Islet of Langerhans (tissue), 1 donor: Measurements from ENCODE around the gene REM2.
"Not testable (repeated sequence)": the region's sequence is repeated elsewhere in the genome, so short reads cannot be mapped to it uniquely, and the experiment has no call there.

Experiments
- FAIRE-seq: peaks from one replicate; lab custom pipeline; 2011; peaks lifted over from hg19 to GRCh38; lab: Jason Lieb, UNC

REM2 gene

DNA sequence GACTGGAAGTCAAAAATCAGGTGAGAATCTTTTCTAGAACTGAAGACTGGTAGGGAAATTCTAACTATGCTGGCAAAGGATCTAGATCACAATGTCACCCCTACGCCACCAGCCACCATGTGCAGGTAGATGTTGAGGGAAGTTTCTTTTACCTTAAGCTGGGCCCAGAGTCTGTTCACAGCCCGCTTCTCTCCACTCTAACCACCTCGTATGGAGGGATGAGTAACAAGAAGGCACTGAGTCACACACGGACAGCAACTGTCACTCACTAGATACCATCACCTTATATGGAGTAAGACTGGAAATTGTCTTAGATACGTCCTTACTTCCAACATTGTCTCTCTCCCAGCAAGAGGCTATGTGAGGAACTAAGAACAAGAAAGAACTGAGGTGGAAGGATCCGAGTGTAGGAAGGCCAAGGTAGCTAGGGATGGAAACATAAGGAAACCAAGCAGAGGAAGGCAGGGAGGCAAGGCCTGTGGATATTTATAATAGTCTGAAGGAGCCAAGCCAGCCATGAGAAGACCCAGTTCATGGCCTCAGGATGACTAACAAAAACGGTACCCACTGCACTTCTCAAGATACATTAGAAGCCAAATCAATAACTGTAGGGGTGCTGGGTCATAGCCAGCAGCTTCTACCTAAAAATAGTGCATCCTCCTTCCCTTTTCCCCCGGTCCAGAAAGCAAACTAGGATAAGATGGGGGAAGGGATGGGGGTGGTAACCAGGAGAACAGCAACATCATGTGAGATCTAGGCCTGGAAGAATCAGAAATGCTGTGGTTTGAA lies 15.5 kb downstream of the REM2 start:
- no peak for FAIRE-seq

DNA sequence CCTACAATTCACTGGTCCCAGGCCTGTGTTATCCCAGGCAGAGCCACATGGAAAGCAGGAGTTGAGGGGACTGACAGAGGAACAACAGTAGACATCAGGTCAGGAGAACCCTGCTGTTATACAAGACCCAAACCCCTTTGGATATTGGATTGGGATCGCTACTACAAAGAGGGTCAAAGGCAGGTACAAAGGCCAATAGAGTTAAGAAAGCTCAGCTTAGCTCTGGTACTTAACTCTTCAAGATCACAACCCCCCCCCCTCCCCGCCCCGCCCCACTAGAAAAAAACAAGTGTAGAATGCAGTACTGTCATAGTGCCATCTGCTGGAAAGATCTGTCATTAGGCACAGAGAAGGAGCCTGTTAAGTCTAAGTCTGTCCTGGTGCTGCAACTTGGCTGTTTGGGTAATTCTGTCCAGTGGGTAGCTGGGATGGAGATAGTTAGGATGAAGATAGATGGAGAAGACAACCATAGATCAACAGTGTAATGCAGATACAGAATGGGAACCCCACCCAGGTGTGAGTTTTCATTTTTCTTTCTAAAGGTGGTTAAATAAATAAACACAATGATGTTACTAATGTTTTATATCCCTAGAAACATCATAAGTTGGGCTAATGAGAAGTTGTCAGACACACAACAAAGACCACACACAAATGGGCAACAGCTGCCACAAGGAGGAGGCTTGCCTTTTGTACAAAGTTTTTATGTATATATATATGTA lies 17.2 kb downstream of the REM2 start:
- FAIRE-seq = no peak

- FAIRE-seq = no peak
These were observed 18.8 kb downstream of the REM2 start for GRCh38 chr14:22901799-22902198.

- no peak for FAIRE-seq
These were observed 20.7 kb downstream of the REM2 start for GRCh38 chr14:22903742-22904087.

DNA sequence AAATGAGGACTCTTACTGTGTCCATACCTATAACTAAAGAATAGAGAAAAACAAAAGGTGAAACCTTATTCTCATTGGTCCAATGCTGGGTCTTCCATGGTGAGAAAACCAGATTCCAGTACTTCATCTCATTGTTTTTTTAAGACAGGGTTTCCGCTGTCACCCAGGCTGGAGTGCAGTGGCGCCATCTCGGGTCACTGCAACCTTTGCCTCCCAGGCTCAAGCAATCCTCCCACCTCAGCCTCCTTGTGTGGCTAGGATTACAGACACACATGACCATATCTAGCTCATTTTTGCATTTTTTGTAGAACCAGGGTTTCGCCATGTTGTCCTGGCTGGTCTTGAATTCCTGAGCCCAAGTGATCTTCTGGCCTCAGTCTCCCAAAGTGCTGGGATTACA lies 22.6 kb downstream of the REM2 start:
- FAIRE-seq = no peak

DNA sequence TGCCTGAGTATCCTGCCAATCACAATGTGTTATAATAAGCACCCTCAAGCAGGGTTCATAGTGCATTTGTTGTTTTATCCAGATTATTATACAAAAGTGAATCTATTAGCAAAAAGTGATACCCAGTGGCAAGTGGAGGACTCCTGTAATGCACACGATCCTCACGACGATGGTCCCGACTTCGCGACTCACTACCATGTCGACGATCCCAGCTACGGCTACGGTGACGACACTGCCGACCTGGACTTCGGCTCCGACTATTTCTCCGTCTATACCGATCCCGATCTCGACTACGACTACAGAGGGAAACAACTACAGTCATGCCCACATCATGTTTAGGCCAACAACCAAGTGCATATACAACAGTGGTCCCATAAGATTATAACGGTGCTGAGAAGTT lies 23.1 kb downstream of the REM2 start:
- FAIRE-seq = no peak

DNA sequence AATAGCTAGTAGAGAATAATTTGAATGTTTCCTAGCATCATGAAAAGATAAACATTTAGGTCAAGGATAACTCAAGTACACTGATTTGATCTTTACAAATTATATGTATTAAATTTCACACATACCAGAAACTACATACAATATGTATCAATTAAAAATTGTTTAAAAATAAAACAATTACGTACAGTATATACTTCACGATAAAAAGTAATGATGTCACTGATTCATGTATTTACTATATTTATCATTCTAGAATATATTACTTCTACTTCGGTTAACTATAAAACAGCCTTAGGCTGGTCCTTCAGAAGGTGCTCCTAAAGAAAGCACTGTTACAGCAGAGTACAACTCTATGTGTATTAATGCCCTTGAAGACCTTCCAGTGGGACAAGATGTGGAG lies 24.4 kb downstream of the REM2 start:
- FAIRE-seq = no peak

DNA sequence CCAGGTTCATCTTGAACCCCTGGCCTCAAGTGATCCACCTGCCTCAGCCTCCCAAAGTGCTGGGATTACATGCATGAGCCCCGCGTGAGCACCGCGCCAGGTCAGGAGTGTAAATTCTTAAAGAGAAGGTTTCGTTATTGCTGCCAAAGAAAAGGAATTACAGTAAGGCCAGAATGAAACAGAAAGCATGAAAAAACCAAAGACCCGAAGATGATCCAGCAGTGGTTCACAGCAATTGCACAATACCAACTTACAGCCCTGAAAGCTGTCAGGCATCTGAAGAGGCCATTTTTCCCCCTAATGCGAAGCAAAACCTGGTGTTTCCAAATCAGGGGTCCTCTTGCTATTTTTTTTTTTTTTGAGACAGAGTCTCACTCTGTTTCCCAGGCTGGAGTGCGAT lies 25.6 kb downstream of the REM2 start:
- no peak for FAIRE-seq

- no peak for FAIRE-seq
These were observed 27.9 kb downstream of the REM2 start for GRCh38 chr14:22910916-22911315.

DNA sequence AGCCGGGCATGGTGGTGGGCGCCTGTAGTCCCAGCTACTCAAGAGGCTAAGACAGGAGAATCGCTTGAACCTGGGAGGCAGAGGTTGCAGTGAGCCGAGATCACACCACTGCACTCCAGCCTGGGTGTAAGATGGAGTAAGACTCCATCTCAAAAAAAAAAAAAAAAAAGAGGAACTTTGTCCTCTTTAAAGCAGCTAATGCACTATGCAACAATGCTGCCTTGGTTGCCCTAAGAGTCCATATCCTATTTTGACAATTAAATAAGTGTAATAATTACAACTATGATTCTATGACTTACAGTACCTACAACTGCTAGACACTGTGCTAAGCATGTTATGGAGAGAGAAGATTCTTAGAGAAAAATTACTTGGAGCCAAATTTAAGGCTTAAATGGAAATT lies 31.8 kb downstream of the REM2 start:
- not testable (repeated sequence) for FAIRE-seq

DNA sequence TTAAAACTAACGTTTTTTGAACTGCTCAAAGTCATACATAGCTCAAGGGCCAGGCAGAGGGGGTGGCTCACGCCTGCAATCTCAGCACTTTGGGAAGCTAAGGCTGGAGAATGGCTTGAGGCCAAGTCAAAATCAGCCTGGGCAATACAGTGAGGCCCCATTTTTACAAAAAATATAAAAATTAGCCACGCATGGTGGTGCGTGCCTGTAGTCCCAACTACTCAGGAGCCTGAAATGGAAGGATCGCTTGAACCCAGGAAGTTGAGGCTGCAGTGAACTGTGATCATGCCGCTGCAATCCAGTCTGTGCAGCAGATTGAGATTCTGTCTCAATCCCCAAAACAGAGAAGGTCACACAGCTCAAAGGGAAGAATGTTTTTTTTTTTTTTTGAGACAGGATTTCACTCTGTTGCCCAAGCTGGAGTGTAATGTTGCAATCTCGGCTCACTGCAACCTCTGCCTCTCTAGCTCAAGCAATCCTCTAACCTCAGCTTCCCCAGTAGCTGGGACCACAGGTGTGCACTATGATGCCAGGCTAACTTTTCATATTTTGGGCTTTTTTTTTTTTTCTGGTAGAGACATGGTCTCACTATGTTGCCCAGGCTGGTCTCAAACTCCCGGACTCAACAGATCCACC lies 33.0 kb downstream of the REM2 start:
- no peak for FAIRE-seq

DNA sequence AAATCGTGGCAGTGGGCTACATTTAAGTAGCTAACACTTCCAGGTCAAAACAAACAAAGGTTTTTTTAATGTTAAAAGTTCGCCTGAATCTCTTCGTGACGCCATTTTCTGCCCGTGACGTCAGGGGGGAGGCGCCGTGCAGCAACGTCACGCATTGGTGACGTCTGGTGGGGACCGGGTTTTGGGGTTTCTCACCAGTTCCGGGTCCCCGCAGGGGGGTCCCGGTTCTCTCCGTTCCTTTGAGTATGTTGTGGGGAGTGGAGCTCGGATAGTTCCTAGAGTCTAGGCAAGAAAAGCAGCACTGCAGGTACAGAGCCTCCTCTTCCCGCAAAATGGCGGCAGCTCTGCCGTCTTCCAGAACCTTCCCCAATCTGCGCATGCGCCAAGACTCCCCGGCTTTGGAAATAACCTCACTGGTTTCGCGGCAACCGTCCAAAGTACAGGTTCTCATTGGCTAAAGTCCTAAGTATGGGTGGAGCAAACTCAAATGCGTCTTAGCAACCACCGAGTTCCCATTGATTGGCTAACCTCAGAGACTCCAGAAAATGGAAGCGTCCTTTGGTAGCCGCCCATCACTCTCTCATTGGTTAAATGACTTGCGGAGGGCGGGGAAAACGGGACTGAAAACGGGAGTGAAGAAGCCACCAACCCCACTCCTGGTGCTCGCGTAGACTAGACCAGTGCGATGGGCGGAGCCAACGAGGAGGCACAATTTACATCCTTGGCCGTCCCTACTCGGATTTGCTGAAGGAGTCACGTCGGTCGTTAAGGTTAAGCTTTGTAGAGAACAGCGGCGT lies 36.0 kb downstream of the REM2 start, which contains the start of gene RBM23:
RBM23 (minus strand) TSS at position 346 of the 797 bp plus-strand sequence.
- peak; percentile 96 for FAIRE-seq

DNA sequence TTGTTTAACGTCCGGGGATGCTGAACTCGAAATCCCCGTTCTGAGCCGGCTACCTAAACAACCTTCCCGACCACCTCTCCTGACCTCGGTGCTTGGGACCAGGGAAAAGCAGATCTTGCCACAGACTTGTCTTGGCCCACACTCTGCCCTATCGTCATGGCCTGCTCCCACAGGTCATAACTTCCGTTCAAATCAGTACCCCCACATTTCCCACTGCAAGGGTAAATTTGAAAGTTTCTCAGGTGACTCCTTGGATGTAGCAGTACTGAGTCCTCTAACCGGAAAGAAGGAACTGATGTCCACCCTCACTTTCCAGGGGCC lies 36.5 kb downstream of the REM2 start:
- no peak for FAIRE-seq

DNA sequence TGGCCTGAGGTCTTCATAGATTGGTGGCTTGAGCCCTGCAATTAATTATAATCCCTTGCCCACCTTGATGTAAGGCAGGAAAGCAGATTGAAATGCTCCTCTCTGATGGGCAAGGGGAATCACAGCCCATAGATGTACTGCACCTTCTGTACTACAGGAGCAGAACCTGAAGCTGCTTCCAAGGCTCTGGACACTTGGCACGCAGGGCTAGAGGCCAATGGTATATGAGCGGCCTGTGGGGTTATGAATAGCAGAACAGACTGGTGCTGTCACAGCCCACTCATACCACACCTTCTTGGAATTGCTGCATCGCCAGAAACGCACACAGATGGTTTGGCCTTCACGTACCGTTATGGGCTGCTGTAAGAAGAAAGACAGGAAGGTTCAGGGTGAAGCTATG lies 37.7 kb downstream of the REM2 start:
- FAIRE-seq = no peak

- FAIRE-seq = no peak
These were observed 39.3 kb downstream of the REM2 start for GRCh38 chr14:22922294-22922693.

GRCh38 chr14:22923746-22924145 lies 40.7 kb downstream of the REM2 start:
- no peak for FAIRE-seq

- no peak for FAIRE-seq
These were observed 42.5 kb downstream of the REM2 start for GRCh38 chr14:22925513-22925912.

DNA sequence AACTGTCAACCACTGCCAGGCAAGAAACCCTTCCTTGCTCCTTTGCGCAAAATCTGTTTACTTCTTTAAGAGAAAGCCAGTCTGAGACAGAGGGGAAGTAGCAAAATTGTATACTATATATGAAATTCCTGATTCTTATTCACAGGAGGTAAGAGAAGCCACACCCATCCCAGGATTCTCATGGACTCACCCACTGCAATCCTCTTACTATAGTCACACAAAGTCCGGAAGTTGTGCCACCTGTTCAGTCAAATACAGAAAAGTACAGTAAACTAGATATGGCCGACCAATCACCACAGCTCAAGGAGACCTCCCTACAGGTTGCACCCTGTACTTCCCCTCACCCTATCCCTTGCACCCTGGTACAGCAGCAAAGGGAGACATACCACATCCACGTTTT lies 43.3 kb downstream of the REM2 start:
- FAIRE-seq = no peak

DNA sequence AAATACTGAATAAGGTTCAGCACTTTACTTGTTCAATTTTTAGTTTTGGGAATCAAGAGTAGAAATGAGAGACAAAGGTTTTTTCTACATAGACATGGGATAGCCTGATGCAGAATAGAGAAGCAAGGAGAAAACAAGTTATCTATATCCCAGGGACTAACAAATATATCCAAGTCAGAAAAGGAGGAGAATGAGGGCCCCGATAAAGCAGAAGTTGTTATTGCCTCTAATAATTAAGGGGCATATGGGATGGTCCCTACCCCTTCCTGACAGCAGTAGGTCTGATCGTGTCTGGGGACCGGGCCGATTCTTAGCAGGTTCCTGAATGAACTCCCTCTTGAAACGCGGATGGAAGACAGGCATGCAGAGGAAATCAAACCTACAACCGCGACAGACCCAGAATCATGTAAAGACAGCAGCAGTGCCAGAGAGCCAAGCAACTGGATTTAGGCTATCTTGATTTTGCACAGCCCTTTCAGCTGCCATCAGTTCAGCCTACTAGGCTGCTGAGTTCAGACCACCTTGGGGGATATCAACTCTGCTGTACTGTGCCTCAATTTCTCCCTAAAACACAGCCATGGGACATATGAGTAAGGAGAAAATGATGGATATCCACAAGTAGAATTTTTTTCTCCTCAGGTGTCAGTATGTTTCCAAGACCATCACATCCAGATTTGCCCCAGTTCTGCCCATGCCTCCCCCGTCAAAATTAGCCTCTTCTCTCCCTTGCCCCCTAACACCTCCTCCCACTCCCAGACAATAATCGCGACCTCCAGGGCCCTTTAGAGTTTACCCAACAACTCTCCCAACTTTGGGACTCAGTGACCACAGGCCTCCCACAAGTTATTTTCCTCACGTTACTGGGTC lies 45.4 kb downstream of the REM2 start:
- no peak for FAIRE-seq

DNA sequence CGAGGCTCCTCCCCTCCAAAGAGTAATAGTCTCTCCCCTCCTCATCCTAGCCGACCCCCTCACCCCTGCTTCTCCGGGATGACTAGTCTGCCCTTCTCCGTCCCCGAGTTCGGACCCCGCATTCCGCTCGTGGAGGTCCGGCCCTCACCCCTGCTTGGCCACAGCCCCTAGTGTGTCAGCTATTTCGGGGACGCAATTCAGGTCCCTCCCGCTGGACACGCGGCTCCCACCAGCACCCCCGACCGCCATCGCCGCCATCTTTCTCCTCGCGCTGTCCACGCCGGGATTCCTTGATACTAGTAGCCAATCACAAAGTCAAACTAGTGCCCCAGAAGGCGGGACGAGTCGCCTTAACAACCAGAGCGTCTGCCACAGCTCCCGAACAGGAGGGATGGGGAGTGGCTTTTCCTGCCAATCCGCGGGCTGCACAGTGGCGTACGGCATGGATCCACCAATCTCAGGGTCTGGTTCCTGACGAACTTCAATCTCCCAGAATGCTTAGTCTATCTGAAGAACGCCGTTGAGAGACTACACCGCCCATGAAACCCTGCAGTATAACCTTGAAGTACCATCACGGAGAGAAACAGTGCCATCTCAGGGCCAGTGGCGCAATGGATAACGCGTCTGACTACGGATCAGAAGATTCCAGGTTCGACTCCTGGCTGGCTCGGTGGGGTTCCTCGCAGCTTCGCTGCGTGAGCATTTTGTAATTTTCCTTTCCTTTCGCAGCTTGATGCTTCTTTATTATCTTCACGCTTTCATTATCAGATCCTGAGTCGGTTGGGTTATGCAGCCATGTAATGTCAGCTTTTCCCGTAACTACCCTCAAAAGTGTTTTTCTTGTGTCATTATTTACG lies 46.3 kb downstream of the REM2 start, which contains the start of gene PRMT5:
PRMT5 (minus strand) TSS at position 273 of the 857 bp plus-strand sequence; CDS start at position 258, 15 bp downstream.
- peak; percentile 92 for FAIRE-seq

DNA sequence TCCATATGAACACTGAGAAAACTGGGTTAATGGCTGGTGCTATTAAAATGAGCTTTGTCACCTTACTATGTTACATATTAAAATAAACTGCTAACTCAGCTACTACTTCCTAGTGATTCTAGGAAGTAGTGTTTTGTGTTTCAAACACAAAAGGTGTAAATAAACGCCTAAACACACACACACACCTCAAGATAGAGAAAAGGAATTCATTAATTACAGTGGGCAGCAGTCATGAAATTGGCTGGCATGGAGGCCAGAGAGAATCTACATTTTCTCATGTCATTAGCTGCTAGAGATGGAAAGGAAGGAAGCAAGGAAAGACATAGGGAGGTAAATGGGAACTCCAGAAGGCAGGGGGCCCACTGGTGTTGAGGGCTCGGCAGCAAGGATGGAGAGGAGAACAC lies 46.9 kb downstream of the REM2 start:
- FAIRE-seq = no peak
